Activated T-cell treated with anti-CD3 and anti-CD28 coated beads for 4 hours (primary cell): ENCODE data around the gene MYO18A.
"Not testable (repeated sequence)": the region's sequence is repeated elsewhere in the genome, so short reads cannot be mapped to it uniquely, and the experiment has no call there.

Experiments used
- DNase-seq: peaks from one replicate; pipeline ENCODE4 v3.0.0-alpha.2; 2020

The MYO18A gene

GRCh38 chr17:29165800-29166506 is 14.2 kb downstream of the MYO18A start:
- DNase-seq, result no peak

DNA sequence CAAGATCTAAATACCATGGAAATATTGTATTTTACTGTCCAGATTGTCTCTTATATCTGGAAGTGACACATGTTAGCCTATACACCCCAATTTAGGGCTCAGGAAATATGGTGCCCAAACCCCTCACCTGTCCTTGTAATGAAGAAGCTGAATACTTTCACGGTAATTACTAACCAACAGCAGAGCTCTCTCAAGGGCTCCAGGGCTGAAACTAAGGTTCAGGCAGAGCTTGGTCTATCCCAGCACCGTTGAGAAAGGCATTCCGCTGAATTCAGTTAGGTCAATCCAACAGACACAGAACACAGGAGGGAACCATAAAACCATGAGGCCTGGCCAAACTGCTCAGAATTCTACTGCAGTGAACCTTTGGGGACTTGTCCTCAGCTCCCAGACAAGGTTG is 14.9 kb downstream of the MYO18A start:
- DNase-seq, result no peak

DNA sequence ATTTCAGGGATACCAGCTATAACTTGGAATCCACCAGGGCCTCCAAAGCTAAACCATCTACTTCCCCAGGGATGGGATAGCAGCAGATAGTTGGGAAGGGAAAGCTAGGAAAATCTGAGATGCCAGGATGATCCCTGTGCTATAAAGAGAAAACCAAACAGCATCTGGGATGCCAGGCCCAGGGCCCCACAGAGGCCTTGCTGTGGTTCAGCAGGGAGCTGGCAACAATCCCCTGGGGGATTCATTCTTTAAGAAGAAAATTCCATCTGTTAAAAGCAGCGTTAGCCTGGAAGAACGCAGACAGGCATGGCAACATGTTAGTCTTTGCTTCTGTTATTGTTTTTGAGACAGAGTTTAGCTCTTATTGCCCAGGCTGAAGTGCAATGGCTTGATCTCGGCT is 16.6 kb downstream of the MYO18A start:
- DNase-seq, result no peak

GRCh38 chr17:29162909-29163341 is 17.3 kb downstream of the MYO18A start:
- no peak for DNase-seq

DNA sequence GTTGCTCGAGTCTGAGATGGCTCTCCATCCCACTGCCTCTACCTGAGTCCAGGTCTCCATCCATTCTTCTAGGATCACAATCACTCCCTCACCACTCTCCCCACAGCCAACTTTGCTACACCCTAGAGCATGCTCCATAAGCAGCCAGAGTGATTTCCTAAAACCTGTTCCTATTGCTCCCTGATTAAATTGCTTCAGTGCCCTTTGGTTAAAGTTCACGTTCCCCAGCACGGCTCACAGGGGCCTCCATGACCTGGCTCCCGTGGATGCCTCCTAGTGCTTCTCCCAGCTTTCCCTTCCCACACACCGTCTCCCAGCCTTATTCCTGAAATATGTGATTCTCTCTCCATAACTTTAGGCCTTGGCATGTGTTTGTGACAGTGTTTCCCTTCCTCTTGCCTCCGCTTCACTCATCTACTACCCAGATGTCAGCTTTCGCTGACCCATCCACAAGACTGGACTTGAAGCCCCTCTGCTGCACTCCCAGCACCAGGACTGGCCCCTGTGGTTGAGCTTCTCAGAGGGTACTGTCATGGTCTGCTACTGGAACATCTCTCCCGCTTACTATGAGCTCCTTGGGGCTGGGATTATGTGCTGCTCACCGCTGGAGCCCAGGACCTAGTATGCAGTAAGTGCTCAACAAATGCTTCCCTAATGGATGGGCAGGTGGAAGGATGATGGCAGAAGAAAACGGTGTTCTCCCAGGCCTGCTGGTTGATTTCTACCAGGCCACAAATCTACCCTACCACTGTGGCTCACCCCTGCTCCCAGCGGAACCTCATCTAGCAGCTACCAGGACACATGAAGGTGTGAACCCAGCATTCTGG is 17.9 kb downstream of the MYO18A start:
- no peak for DNase-seq

- no peak for DNase-seq
These were observed 19.9 kb downstream of the MYO18A start for GRCh38 chr17:29160253-29160652.

- DNase-seq, result no peak
These were observed 20.8 kb downstream of the MYO18A start for GRCh38 chr17:29159306-29159860.

DNA sequence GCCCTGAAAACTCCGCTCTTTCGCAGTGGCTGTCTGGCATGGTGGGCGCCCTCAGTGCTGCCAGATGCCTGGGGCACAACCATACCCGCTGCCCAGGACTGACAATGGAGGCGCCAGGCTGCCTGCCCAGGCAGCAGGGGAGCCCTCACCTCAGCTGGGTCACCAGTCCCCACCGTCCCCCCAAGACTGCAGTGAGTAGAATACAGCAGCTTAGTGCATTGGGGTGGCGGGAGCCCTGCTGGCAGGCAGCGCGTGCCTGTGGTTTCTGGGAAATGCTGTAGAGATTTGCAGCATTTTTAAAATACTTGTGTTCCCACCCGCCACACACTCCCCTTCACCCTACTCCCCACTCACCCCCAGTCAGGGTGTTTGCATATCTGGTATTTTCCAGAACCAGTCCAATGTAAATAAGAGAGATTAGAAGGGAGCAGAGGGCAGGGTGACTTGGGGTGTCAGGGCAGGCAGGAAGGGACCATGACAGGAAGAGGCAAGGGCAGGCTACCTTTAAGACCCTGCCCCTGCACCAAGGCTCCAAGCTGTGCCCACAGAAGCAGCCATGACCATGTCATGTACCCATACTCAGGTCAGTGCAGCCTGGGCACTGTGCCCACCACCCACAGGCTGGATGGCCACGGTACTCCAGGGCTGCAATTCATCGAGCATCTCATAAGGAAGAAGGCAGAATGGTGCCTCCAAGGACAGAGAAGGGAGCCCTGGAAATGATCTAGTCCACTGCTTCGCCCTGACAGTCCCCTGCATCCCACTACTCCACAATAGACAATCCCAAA is 21.5 kb downstream of the MYO18A start:
- DNase-seq, result no peak

DNA sequence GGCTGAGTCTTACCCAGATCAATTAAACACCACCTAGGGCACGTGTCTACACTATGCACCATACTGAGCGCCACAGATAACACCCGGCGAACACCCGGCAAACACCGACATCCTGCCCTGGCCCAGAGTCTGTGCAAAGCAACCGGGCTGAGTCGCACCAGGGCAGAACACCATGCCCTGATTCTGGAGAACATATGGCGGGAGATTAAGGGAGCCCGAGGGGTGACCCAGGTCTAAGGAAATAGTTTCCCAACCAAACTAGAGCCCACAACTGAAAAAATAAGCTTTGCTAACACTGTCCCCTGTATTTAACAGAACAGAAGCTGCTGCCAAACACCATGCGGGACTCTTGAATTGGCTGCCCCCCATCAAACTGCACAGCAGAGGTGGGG is 22.1 kb downstream of the MYO18A start:
- DNase-seq, result no peak

DNA sequence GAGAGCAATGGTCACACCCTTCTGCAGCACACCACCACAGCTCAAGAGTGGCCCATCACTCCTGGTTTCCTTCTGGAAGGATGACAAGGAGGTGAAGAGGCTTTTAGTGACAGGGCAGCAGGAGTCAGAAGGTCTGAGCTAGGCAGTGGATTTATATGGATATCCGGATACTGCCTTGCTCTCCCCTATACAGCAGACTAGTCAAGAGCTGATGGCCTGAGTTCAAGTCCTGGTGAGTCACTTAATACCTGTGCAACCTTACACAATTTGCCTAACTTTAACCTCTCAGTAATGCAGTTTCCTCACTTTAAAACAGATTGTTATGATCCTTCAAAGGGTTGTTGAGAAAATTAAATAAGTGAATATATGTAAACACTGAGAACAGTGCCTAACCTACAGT is 22.9 kb downstream of the MYO18A start:
- no peak for DNase-seq

DNA sequence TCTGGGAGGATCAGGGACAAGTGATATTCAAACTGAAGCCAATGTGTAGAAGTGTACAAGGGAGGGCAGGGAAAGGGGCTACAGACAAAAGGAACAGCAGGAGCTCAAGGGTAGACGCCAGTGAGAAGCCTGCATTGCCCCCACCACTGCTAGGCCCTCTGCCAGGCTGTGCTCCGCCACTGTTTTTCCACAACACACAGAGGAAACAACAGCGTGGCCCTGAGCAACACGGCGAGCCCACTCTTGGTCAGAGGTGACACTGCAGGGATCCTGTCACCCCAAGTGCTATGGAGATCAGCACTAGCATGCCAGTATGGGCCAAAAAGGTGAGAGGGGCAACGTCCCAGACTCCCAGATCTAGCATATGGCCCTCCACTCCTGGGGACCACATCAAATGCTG is 23.4 kb downstream of the MYO18A start:
- no peak for DNase-seq

GRCh38 chr17:29155966-29156338 is 24.2 kb downstream of the MYO18A start:
- no peak for DNase-seq

- DNase-seq, result peak; percentile 44
These were observed 24.8 kb downstream of the MYO18A start for GRCh38 chr17:29155227-29155965.

DNA sequence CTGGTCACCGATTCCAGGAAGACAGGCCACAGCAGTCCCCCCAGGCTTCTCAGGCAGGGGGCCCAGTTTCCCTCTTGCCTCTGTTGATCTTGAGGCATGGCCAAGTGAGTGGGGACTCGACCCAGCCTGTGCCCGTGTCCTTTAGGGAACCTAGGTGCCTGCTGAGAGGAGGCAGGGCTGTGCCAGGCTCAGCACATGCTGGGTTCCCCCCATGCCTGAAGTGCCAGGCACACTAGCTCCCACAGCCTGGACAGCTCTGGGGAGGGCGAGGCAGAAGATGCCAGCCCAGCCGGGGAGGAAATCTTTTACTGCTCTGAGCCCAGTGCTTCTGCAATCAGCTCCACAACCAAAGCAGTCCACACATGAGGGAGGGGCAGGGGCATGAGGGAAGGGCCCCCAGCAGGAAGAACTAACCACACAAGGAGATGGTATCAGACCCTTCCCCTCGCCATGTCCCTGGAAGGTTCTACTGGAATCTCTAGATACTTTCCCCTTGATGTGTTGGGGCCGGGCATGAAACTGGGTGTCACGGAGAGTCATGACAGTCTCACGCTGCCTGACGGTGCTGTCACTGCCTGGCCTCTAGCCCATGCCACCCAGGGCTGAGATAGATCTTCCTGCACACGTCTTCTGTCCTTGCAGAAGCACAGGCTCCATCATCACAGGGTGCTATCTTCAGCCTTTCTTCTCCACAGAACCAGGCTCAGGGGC is 25.5 kb downstream of the MYO18A start:
- DNase-seq, result no peak

GRCh38 chr17:29151567-29151966 is 28.6 kb downstream of the MYO18A start:
- no peak for DNase-seq

GRCh38 chr17:29150161-29150560 is 30.0 kb downstream of the MYO18A start:
- DNase-seq, result no peak

GRCh38 chr17:29149431-29150064 is 30.6 kb downstream of the MYO18A start:
- no peak for DNase-seq

GRCh38 chr17:29148790-29149430 is 31.3 kb downstream of the MYO18A start:
- DNase-seq, result peak; percentile 84

GRCh38 chr17:29148257-29148789 is 31.9 kb downstream of the MYO18A start:
- DNase-seq, result no peak

DNA sequence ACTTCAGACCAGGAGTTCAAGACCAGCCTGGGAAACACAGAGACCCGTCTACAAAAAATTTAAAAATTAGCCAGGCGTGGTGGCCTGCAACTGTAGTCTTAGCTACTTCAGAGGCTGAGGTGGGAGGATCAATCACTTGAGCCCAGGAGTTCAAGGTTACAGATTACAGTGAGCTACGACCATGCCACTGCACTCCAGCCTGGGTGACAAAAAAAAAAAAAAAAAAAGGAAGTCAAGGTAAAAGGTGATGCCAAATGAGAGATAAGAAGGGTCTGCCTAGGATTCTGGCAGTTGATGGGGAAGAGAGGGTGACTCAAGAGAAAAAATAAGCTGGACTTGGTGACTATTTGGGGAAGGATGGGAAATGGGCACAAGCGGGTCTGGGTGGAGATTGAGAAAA is 32.5 kb downstream of the MYO18A start:
- no peak for DNase-seq

GRCh38 chr17:29147228-29147627 is 33.0 kb downstream of the MYO18A start:
- DNase-seq, result not testable (repeated sequence)
